SK-N-MC (cell line): ENCODE measurements around the gene PREP.

Experiments used
- EZH2 ChIP-seq: fragments of 200-600 bp; sonication (generic); IDR thresholded peaks from one replicate; pipeline ENCODE4 v1.6.1; 2017; ENCODE audit warnings: antibody characterized with exemption
- FOXP2 ChIP-seq: optimal IDR thresholded peaks from 2 replicates; pipeline ENCODE3; 2011; ENCODE audit warnings: mild to moderate bottlenecking, moderate library complexity; ENCODE audit not compliant: insufficient read depth; ENCODE audit errors: extremely low read length, control extremely low read depth
- POLR2AphosphoS5 ChIP-seq: IDR thresholded peaks from 2 replicates; pipeline ENCODE4 v1.6.1; 2012; ENCODE audit warnings: mild to moderate bottlenecking, low read depth, low read length, borderline replicate concordance

DNA sequence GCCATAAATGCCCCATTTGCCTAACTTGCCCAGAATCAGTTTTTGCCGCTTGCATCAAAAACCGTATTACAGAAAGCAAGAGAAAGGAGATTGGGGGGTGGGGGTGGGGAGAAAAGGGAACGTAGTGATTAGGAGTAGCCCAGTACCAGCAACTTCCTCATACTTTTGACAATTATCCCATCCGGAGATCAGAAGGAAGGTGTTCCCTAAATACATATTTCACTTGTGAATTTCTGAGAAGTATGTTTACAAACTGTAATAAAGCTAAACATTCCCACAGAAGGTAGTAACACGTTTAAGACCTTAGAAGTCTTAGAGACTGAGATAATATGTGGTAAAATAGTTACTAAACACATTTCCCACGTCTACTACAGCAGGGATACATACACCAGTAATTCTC, 14.5 kb downstream of the PREP start:
- no peak for TF ChIP-seq POLR2AphosphoS5
- no peak for TF ChIP-seq EZH2
- TF ChIP-seq FOXP2 = no peak
